Glomerular visceral epithelial cell (primary cell): Measurements from ENCODE around the gene FAM131C.
A peak's percentile ranks its signal among the peaks of the same experiment; 100 is the strongest.

Experiments
- DNase-seq: peaks from one replicate; pipeline ENCODE4 v3.0.0-alpha.2; 2016; ENCODE audit errors: extremely low spot score

FAM131C gene

DNA sequence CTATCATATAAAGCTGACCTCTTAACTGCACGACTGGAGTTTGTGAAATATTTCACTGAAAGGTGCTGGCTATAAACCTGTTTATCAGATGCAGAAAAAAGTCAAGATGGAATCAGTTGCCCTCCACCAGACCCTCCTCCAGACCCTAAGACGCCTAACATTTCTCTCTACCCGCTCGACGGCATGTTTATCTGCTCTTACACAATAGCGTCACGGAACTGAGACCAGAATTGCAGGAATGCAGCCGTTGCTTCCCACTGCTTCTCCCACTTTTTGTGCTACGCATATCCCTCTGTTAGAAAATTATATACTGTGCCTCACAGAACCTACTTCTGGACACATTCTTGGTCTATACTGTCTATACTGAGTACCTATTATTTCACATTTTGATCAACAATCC is 28.2 kb upstream of the FAM131C start:
- no peak for DNase-seq

- DNase-seq = no peak
Observed at GRCh38 chr1:16099412-16099811, 26.0 kb upstream of the FAM131C start.

GRCh38 chr1:16095447-16095846 is 22.0 kb upstream of the FAM131C start:
- no peak for DNase-seq

DNA sequence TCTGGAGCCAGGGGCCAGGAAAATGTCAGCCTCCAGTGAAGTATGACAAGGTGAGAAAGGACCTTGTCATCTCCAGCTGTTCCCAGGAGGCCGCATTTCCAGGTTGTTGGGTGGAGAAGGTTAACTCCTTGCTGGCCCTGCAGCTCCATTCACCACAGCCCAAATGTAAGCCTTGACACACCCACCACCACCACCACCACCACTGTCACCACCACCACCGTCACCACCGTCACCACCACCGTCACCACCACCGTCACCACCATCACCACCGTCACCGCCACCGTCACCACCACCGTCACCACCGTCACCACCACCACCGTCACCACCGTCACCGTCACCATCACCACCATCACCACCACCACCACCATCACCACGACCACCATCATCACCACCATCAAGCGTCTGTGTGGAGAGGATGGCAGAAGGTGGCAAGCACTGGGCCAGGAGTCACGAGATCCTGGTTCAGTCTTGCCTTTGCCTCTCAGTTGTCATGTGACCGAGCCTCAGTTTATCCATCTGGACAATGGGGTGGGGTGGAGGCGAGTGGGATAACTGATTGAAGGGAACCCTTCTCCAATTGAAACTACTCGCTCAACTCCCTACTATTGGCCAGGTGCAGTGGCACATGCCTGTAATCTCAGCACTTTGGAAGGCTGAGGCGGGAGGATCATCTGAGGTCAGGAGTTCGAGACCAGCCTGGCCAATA is 21.2 kb upstream of the FAM131C start:
- DNase-seq = no peak

GRCh38 chr1:16093611-16094010 is 20.2 kb upstream of the FAM131C start:
- DNase-seq = no peak

GRCh38 chr1:16092923-16093511 is 19.6 kb upstream of the FAM131C start:
- DNase-seq = no peak

DNA sequence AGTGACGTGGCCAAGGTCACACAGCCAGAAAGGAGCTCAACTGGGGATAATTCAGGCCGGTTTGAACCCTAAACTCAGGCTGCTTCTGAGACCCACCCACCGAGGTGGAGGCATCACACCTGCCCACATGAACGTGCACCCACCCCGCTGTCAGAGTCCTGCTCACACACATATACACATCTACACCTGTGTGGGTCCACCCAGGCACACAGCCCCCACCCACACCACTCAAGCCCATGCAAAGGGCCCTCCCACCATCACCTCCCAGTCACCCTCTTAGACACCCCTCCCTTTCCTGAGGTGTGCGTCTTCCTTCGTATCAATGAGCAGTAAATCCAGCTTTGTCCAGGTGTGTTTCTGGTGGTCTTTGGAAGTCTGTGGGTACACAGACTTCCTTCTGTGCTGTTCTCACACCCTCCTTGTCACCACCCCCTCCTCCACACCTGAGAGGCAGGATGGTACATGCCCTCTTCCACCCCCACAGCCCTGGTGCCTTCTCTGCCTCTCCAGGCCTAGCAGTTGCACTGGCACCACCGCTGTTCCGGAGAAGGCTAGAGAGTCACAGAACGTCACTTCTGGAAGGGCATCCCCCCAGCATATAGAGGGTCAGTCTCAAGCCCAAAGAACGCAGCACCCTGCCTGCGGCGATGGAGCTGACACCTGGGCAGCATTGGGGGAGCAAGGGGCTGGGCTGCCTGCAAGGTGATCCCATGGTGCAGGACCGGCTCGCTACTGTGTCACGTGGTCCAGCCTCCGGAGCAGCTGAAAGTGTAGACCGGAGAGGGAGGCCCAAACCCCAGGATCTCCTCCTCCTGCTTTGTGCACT is 18.9 kb upstream of the FAM131C start:
- no peak for DNase-seq

- DNase-seq = no peak
Observed at GRCh38 chr1:16091296-16091695, 17.8 kb upstream of the FAM131C start.

- no peak for DNase-seq
Observed at GRCh38 chr1:16090076-16090826, 16.8 kb upstream of the FAM131C start.

DNA sequence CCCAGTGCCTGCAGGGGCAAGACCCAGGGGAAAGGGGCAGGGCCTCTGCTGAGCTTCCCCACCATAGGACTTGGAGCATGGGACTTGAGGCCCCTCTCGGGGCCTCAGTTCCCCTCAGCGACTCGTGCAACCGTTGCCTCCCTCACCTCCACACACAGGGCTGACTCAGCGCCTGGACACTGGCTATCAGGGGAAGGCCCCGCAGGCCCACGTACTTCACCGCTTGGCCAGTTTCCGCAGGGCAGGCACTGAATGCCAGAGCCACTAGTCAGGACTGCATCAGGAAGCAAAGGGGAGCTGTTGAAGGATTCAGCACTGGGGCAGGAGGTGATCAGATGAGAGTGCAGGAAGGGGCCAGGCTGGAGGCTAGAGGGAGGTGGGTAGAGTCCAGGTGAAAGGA is 15.5 kb upstream of the FAM131C start:
- DNase-seq = peak; percentile 83

DNA sequence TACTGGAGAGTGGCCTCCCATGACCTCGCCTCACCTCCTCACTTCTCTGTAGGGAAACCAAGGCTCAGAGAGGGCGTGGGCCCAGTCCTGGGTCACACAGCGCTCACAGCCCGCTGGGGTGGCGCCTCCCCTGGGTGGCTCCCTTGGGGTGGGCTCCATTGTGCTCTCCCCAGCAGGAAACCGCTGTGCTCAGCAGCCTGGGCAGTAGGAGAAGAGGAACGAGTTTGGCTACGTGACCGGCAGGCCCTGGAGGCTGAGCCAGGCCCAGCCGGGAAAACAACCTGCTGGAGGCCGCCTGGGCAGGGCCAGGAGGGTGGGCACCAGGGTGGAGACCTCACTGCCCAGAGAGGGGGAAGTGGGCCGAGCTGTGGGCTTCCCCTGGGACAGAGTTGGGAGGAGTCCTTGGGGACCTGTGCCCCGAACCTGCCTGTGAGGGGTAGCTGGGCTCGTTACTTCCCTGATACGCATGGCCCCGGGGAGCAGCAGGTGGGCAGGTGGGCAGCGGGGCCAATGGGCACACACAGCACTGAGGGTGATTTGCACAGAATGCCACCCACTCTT is 15.0 kb upstream of the FAM131C start:
- no peak for DNase-seq

- no peak for DNase-seq
Observed at GRCh38 chr1:16087733-16088132, 14.3 kb upstream of the FAM131C start.

DNA sequence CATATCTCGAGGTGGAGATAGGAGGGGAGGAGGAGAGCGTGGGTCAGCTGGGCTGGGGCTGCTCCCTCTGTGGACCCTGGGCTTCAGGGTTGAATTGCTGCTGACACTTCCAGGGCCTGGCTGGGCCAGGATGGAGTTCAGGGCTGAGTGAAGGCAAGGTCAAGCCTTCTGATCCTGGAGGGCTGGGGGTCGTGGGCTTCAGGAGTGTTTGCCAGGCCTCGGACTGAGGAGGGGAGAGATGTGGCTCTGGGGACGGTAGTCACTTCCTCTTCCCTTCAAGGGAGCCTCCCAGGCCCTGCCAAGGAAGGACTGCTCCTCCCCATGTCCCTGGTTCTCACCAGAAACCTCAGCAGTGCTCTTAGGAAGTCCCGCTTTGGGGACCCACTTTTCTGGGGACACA is 12.1 kb upstream of the FAM131C start:
- no peak for DNase-seq

GRCh38 chr1:16083486-16083885 is 10.0 kb upstream of the FAM131C start:
- DNase-seq = no peak

DNA sequence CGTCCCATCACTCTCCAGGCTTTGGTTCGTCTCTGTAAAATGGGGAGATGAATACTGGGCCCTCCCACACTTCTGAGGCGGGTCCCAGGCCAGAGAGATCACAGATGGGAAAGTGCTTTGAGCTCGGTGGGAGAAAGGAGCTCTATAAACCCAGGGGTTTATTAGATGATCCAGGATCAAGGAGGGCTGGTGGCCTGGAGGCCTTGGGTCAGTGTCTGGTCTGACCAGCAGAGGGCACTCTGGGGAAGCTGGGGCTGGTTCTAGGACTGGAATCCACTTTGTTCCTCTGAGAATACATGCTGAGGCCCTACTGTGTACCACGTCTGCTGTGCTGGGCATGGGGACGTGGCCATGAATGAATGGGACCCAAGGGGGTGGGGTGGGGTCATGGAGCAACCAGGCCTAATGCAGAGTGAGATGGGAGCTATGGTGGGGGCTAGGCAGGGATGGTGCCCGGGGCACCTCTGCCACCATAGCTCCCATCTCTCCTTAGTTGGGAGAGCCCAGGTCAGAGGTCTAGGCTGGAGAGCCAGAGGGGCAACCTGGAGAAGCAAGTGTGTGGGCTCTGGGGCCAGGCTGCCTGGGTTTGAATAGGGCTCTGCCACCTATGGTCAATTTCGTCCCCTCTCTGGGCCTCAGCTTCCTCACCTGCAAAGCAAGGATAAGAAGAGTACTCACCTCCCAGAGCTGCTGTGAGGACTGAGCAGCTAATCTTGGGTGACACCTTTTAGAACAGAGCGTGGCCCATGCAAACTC is 9.0 kb upstream of the FAM131C start:
- peak; percentile 72 for DNase-seq

- no peak for DNase-seq
Observed at GRCh38 chr1:16081636-16082035, 8.2 kb upstream of the FAM131C start.

GRCh38 chr1:16080422-16081150 is 7.1 kb upstream of the FAM131C start:
- DNase-seq = no peak

DNA sequence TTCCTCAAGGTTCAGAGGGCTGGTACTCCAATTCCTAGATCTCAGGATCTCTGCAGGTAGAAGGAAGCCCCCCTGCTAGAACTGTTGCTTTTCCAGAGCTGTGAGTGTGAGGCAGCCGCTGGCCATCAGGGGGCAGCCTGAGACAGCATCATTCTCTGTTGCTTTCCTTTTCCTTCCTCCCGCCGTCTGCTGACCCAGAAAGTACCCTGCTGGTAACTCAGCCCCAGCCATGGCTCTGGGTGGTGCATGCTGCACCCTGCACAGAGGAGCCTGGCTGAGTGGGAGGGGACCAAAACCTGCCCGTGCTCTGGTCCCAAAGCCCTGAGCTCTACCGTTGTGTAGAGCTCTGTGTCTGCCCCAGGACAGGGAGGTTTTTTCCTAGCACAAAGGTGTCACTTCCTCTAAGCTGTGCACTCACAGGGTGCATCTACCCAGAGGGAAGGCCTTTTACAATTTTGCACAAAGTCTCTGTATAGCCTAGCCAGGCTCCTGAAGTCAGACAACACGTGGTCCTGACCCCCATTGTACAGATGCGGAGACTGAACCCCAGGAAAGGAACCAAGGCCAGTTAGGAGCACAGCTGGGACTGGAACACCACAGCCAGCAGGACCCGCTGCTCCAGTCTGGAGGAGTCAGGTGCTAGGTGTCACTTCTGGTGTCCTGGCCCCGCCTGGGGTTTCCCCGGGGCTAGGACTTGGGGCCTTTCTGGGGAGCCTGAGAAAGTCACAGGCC is 5.6 kb upstream of the FAM131C start:
- peak; percentile 83 for DNase-seq

- DNase-seq = no peak
Observed at GRCh38 chr1:16077406-16078245, 4.2 kb upstream of the FAM131C start.
